GM12892 (cell line): ENCODE data around the gene FUZ.

Experiments used
- POLR2A ChIP-seq: IDR thresholded peaks from 2 replicates; pipeline ENCODE4 v1.6.1; 2011; ENCODE audit warnings: low read depth, low read length, control low read depth
- POLR2AphosphoS5 ChIP-seq: IDR thresholded peaks from 2 replicates; pipeline ENCODE4 v1.6.1; 2011; ENCODE audit warnings: low read depth, low read length, control low read depth
- TAF1 ChIP-seq: IDR thresholded peaks from 2 replicates; pipeline ENCODE4 v1.6.1; 2011; ENCODE audit warnings: low read depth, mild to moderate bottlenecking, control low read depth, low read length, borderline replicate concordance

DNA sequence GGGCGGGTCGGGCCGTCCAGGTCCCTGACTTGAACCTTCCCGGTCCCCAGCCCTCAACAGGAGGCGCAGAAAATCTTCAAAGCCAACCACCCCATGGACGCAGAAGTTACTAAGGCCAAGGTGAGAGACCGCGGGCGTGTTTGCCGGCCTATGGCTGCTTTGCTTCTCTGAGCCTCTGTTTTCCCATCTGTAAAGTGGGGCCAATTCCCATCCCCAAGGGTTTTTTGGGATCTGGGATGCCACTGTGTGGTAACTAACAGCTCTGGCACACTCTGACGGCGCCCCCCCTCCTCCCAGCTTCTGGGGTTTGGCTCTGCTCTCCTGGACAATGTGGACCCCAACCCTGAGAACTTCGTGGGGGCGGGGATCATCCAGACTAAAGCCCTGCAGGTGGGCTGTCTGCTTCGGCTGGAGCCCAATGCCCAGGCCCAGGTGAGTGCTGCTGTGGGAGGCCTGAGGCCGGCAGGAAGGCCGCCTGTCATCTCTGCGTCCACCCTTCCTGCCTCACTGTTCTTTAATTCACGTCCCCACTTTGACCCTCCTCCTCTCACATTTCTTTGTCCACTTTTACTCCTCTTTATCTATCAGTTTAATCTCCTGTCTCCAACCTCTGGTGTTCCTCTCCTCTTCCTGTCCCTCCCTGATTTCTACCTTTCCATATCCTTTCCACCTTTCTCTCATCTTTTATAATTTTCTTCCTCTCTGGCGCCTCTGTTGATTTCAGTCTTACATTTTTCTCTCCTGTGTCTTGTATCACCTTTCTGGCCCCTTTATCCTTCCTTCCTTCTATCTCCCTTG lies 7.1 kb downstream of the FUZ start:
- no peak for TF ChIP-seq POLR2A
- TF ChIP-seq TAF1 = no peak
- TF ChIP-seq POLR2AphosphoS5 = no peak
